ENCODE data around the gene OLFML3.

Gene OLFML3

DNA sequence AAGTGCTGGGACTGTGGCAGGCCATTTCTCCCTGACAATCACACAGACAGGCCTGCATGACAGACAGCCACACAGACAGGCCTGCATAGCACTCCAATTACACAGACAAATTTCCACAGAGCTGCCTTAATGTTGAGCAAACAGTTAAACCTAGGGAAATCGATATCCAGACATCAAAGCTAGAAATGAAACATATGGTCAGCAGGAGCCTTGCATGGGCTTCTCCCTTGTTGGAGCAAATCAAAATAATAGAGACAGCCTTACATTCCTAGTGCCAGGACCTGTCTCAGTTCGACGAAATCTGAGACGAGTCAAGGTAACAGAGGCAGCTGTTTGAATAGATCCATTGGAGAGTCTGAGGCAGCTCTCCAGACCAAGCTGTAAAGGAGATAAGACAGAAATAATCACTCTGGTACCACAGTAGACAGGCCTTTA, 42.4 kb downstream of the OLFML3 start:
- H3K4me3 ChIP-seq: no peak overlapping the region
- no peaks in the 10 kb centered on the region for H3K4me1 ChIP-seq
- no peak for TF ChIP-seq Cebpa-rat (IDR thresholded peaks at IDR 0.05)
- H3K27me3 ChIP-seq: no peaks in the 10 kb centered on the region
- H4K20me1 ChIP-seq: no peaks in the 10 kb centered on the region
- H3K9me3 ChIP-seq (replicated peaks in 1 of 11): peaks cover 13 to 27% (median 23%) of the 10 kb centered on the region in 11 experiments; a peak in 21 of 22 replicates
- no peak overlapping the region for H3K9ac ChIP-seq
- no peaks in the 10 kb centered on the region for H3K36me3 ChIP-seq
- H3K4me2 ChIP-seq: no peak overlapping the region
- H3K27ac ChIP-seq: no peak overlapping the region

DNA sequence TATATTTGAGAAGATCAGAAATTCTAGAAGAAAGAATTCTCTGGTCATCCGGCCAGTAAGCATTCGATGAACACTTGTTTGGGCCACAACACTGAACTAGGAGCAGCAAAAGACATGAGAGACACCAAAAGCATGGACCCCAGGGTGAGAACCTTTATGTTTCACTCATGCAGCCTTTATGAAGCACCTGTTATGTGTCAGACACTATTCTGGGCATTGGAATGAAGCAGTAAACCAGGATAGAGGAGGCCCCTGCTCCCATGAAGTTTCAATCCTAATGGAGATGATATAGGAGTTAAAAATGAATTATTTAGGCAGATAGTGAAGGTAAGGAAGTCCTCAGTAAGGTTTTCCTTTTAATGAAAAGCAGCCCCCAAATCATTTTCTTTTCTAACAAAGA, 43.6 kb downstream of the OLFML3 start:
- Histone ChIP-seq H3K4me3 (no peak overlapping the region), H3K27me3 (no peaks in the 10 kb centered on the region), H3K9me3 (replicated peaks in 1 of 11) (peaks cover 13 to 27% (median 23%) of the 10 kb centered on the region in 11 experiments; a peak in 21 of 22 replicates), H3K4me1 (no peaks in the 10 kb centered on the region), H3K27ac (no peak overlapping the region), H3K36me3 (no peaks in the 10 kb centered on the region), H4K20me1 (no peaks in the 10 kb centered on the region), H3K9ac (no peak overlapping the region), H3K4me2 (no peak overlapping the region)
- TF ChIP-seq Cebpa-rat (IDR thresholded peaks at IDR 0.05): no peak

DNA sequence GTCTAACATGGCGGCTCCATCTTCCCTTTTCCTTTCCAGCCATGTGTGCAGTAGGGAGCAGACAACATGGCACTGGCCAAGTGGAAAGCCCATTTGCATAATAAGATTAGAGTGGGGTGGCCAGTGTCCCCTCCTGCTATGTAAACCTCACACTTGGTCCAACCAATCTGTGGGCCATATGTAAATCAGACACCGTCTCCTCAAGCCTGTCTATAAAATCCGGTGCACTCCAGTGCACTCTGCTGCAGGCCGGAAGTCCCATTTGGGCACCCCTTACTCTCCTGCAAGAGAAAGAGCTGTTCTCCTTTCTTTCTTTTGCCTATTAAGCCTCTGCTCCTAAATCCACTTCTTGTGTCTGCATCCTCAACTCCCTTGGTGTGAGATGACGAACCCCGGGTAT, 44.1 kb downstream of the OLFML3 start:
- Histone ChIP-seq H3K27ac (no peak overlapping the region), H3K36me3 (no peaks in the 10 kb centered on the region), H3K4me3 (no peak overlapping the region), H3K9me3 (replicated peaks in 1 of 11) (peaks cover 13 to 24% (median 21%) of the 10 kb centered on the region in 11 experiments; a peak in 21 of 22 replicates), H3K9ac (no peak overlapping the region), H3K4me1 (no peaks in the 10 kb centered on the region), H4K20me1 (no peaks in the 10 kb centered on the region), H3K27me3 (no peaks in the 10 kb centered on the region), H3K4me2 (no peak overlapping the region)
- TF ChIP-seq Cebpa-rat (IDR thresholded peaks at IDR 0.05): no peak

DNA sequence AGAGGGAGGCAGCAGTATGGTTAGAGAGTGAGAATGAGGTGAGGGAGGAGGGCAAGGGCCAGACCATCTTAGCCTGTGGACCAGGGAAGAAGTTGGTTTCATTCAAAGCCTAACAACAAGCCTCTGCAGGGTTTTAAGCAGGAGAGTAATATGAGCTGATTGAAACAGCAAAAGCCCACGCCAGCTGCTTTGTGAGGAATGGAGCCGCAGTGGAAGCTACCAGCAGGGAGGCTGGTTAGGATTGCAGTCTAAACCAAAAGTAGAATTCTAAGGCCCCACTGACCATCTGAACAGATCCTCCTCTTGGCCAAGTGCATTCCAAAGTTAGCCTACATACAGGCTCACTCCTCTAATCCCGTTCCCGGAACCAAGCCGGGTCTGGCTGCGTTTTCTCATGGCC, 44.8 kb downstream of the OLFML3 start:
- no peak overlapping the region for H3K4me3 ChIP-seq
- H4K20me1 ChIP-seq: no peaks in the 10 kb centered on the region
- no peak overlapping the region for H3K27ac ChIP-seq
- no peaks in the 10 kb centered on the region for H3K4me1 ChIP-seq
- no peaks in the 10 kb centered on the region for H3K36me3 ChIP-seq
- no peak overlapping the region for H3K9ac ChIP-seq
- H3K9me3 ChIP-seq (replicated peaks in 1 of 11): peaks cover 10 to 19% (median 14%) of the 10 kb centered on the region in 11 experiments; a peak in 21 of 22 replicates
- no peak for TF ChIP-seq Cebpa-rat (IDR thresholded peaks at IDR 0.05)
- H3K4me2 ChIP-seq: no peak overlapping the region
- no peaks in the 10 kb centered on the region for H3K27me3 ChIP-seq

DNA sequence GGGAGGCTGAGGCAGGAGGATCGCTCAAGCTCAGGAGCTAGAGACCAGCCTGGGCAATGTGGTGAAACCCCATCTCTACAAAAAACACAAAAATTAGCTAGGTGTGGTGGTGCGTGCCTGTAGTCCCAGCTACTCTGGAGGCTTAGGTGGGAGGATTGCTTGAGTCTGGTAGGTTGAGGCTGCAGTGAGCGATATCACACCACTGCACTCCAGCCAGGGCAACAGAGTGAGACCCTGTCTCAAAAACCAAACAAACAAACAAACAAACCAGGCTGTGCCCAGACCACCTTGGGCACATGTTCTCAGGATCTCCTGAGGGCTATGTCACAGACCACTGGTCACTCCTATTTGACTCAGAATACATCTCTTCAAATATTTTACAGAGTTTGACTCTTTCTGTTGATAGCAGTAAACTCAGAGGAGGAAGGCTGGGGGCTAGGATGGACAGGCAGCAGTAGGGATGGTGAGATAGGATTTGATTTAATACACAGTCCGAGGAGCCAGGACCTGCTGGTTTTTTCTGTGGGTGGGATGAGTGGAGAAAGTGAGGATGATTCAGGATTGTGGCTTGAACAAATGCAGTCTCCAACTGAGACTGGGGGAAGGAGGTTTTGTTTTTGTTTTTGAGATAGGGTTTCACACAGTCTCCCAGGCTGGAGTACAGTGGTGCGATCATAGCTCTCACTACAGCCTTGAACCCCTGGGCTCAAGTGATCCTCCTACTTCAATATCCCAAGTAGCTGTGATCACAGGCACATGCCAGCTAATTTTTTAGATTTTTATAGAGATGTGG, 46.5 kb downstream of the OLFML3 start:
- Histone ChIP-seq H4K20me1 (no peaks in the 10 kb centered on the region), H3K36me3 (no peaks in the 10 kb centered on the region), H3K9ac (no peak overlapping the region), H3K27me3 (no peaks in the 10 kb centered on the region), H3K4me2 (no peak overlapping the region), H3K27ac (no peak overlapping the region), H3K9me3 (replicated peaks in 1 of 11) (peaks cover 0 to 1% (median 0%) of the 10 kb centered on the region in 11 experiments; a peak in 3 of 22 replicates), H3K4me1 (no peaks in the 10 kb centered on the region), H3K4me3 (no peak overlapping the region)
- no peak for TF ChIP-seq Cebpa-rat (IDR thresholded peaks at IDR 0.05)

DNA sequence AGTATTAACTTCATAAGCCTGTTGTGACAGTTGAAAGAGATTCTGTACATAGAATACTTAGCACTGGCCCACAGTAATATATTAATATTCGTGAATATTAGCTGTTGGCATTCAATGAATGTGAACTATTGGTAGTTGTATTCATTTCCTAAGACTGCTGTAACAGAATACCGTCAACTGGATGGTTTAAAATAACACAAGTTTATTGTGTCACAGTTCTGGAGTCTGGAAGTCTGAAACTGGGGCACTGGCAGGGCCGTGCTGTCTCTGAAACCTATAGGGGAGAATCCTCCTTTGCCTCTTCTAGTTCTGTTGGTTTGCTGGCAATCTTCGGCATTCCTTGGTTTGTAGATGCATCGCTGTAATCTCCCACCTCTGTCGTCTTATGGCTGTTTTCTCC, 47.5 kb downstream of the OLFML3 start:
- Histone ChIP-seq H3K4me1 (no peaks in the 10 kb centered on the region), H3K36me3 (no peaks in the 10 kb centered on the region), H3K4me2 (no peak overlapping the region), H3K27ac (no peak overlapping the region), H3K27me3 (no peaks in the 10 kb centered on the region), H4K20me1 (no peaks in the 10 kb centered on the region), H3K9me3 (replicated peaks in 1 of 11) (no peaks in the 10 kb centered on the region), H3K9ac (no peak overlapping the region), H3K4me3 (no peak overlapping the region)
- TF ChIP-seq Cebpa-rat (IDR thresholded peaks at IDR 0.05): no peak

Measured in BLaER1 treated with 17β-estradiol and CSF1 and Interleukin-3, amounts not matched to agents 10 nM and 100 nM (cell line).